Measurements from ENCODE around the gene VPS33B. TPM values are rescaled to one million over a fixed set of nuclear protein-coding genes. Genes with fewer than 3 reads are reported as not detected.
A peak's percentile ranks its signal among the peaks of the same experiment; 100 is the strongest.
"Not testable (repeated sequence)": the region's sequence is repeated elsewhere in the genome, so short reads cannot be mapped to it uniquely, and the experiment has no call there.

The VPS33B gene
- total RNA-seq, 4 donors from 2014 or later: 4.7 to 12.4 (median 8.0) TPM

DNA sequence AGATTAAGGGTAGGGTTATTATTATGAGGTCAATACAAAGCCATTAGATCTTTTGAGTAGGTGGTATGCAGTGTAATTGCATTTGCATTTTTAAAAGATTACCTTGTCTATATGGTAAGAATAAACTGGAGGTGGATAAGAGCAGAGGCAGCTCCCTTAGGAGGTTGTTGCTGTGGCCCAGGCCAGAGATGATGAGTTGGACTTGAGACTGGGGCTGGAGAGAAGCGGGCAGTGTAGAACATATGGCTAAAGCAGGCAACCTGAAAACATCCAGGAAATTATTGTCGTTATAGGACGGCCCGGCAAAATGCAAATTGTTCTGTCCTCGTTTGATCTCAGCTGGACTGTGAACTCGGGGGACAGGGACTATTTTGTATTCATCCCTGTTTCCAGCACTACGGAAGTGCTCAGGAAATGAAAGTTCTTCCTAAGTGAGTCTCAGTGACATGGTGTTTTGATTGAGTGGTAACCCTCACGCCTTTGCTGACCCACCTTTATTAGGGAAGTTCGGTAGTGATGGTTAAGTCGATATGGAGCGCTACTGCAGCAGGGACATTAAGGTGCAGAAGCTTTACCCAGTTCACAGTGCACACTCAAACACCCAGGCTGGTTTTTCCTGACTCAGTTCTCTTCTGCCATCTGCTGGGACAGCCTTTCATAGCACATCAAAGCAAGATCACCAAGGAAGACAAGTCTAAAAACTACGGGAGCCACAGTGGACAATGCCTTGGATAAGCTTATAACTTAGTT, 27.2 kb upstream of the VPS33B start:
- TF ChIP-seq, protein P1, sequence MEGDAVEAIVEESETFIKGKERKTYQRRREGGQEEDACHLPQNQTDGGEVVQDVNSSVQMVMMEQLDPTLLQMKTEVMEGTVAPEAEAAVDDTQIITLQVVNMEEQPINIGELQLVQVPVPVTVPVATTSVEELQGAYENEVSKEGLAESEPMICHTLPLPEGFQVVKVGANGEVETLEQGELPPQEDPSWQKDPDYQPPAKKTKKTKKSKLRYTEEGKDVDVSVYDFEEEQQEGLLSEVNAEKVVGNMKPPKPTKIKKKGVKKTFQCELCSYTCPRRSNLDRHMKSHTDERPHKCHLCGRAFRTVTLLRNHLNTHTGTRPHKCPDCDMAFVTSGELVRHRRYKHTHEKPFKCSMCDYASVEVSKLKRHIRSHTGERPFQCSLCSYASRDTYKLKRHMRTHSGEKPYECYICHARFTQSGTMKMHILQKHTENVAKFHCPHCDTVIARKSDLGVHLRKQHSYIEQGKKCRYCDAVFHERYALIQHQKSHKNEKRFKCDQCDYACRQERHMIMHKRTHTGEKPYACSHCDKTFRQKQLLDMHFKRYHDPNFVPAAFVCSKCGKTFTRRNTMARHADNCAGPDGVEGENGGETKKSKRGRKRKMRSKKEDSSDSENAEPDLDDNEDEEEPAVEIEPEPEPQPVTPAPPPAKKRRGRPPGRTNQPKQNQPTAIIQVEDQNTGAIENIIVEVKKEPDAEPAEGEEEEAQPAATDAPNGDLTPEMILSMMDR (IDR thresholded peaks at IDR 0.05): no peak
- ATAC-seq (ENCODE audit: low FRiP score) (peak; percentile 71), DNase-seq (ENCODE audit: low spot score) (peak; percentile 28)

GRCh38 chr15:91047545-91048199, 25.3 kb upstream of the VPS33B start:
- DNase-seq (ENCODE audit: low spot score): no peak
- no peak for ATAC-seq (ENCODE audit: low FRiP score)
- TF ChIP-seq, protein P1 (IDR thresholded peaks at IDR 0.05): no peak

- not testable (repeated sequence) for DNase-seq (ENCODE audit: low spot score); ATAC-seq (ENCODE audit: low FRiP score)
Measured at GRCh38 chr15:91046056-91046455, 23.7 kb upstream of the VPS33B start.

GRCh38 chr15:91045065-91045464, 22.7 kb upstream of the VPS33B start:
- DNase-seq (ENCODE audit: low spot score): no peak
- ATAC-seq (ENCODE audit: low FRiP score): no peak
- TF ChIP-seq, protein P1 (IDR thresholded peaks at IDR 0.05): no peak

DNA sequence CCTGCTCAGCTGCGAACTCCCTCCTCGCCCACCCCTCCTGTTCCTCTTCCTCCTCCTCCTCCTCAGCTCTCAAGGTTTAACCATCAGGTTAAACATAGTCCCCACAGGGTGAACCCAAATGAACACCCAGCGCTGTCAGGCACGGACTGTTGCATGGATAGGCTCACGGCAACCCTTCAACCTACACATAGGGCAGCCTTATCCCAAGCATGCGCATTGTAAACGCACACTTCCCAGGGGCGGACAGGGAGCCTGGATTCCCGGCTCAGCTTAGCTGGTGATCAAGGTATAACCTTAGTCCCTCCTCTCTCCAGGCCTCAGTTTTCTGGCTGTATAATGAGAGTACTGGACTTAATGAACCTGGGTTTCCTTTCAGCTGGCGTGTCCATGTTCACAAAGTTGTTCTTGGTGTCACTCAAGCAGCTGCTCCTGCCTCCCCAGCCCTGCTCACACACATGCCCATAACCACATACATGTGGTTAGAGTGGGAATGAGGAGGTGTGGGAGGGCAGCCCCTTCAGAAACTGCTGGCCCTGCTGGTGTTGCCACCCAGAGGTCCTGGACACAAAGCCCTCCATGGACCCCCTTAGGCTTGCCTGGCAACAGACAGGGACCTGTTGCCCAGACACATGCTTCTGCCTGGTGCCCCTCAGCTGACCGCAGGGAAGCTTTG, 20.9 kb upstream of the VPS33B start:
- ATAC-seq (ENCODE audit: low FRiP score): no peak
- TF ChIP-seq, protein P1 (IDR thresholded peaks at IDR 0.05): no peak
- DNase-seq (ENCODE audit: low spot score): no peak

DNA sequence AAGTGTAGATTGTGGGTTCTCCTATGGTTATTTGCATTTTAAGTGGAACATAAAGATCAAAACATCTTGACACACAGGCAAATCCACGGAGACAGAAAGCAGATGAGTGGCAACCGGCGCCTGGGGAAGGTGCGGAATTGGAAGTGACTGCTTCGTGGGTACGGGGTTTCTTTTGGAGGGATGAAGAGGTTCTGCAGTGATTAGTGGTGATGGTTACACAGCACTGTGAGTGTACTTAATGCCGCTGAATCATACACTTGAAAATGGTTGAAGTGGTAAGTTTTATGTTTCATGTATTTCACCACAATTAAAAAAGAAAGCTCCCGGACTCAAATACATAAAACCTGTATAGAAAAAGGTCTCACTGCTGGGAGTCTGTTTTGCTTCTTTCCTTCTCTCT, 18.5 kb upstream of the VPS33B start:
- TF ChIP-seq, protein P1 (IDR thresholded peaks at IDR 0.05): no peak
- no peak for ATAC-seq (ENCODE audit: low FRiP score)
- DNase-seq (ENCODE audit: low spot score): no peak

DNA sequence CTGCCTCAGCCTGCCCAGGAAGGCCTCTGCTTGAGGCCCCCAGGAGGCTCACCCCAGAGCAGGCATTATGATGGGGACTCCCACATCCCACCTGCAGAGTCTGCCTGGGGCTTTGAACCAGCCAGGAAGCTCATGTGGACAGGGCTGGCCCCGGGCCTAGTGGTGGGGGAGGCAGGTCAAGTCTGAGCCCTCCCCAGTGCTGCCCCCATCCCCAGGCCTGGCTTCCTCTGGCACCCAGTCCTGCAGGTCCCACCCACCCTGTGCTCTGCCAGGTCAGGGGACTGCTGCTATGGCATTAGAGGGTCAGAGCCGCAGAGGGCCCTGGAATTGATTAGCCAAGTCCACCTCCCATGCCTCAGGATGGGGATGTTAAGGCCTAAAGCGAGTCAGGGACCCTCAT, 17.6 kb upstream of the VPS33B start:
- TF ChIP-seq, protein P1 (IDR thresholded peaks at IDR 0.05): no peak
- DNase-seq (ENCODE audit: low spot score): no peak
- ATAC-seq (ENCODE audit: low FRiP score): no peak
